IMR-90 (cell line): ENCODE measurements around the gene CCDC136. TPM values are rescaled to one million over a fixed set of nuclear protein-coding genes. Genes with fewer than 3 reads are reported as not detected.

Experiments used
- ATAC-seq: fragments of 200-7000 bp; cut with Tn5 transposase; 2 replicates; pipeline ENCODE4 v1.9.1; 2020; ENCODE audit warnings: low read depth, mild to moderate bottlenecking, moderate library complexity
- BruUV-seq: library from RNA; stranded (reverse); fragments of 400-500 nt; replicated peaks from 2 replicates; lab custom pipeline; 2021; lab: Mats Ljungman, UMichigan
- CTCF ChIA-PET: fragments of 300-600 bp; formaldehyde crosslinking; extraction: SDS; loops from one replicate; lab custom pipeline; 2021; ENCODE audit warnings: antibody characterized with exemption; lab: Yijun Ruan, JAX
- POLR2A ChIA-PET: fragments of 300-600 bp; sonication (Branson Sonifier 250); formaldehyde crosslinking; loops from one replicate; lab custom pipeline; 2022; ENCODE audit warnings: antibody characterized with exemption; ENCODE audit not compliant: unreplicated experiment; lab: Charles Lee
- DNase-seq: peaks from one replicate; pipeline ENCODE4 v3.0.0; 2013
- H2AFZ ChIP-seq: replicated peaks from 2 replicates; pipeline ENCODE3; 2013; ENCODE audit warnings: low read length, mild to moderate bottlenecking; ENCODE audit not compliant: poor library complexity
- H2AK5ac ChIP-seq: 2 replicates; pipeline ENCODE4 v1.6.1; 2013; ENCODE audit warnings: low read depth, low read length, inconsistent platforms
- H2AK9ac ChIP-seq: replicated peaks from 2 replicates; pipeline ENCODE3; 2013; ENCODE audit warnings: mild to moderate bottlenecking, low read depth, low read length, moderate library complexity; ENCODE audit not compliant: poor library complexity
- H2BK120ac ChIP-seq: 2 replicates; pipeline ENCODE4 v1.6.1; 2013; ENCODE audit warnings: low read depth, low read length, inconsistent platforms
- H2BK15ac ChIP-seq: 3 replicates; pipeline ENCODE4 v1.6.1; 2013; ENCODE audit warnings: low read depth, low read length, inconsistent platforms
- H2BK20ac ChIP-seq: 2 replicates; pipeline ENCODE4 v1.6.1; 2013; ENCODE audit warnings: low read depth, mild to moderate bottlenecking, inconsistent platforms, low read length, moderate library complexity
- H2BK5ac ChIP-seq: 2 replicates; pipeline ENCODE4 v1.6.1; 2013; ENCODE audit warnings: mild to moderate bottlenecking, low read depth, low read length, inconsistent platforms; ENCODE audit not compliant: poor library complexity, severe bottlenecking
- H3K14ac ChIP-seq: replicated peaks from 2 replicates; pipeline ENCODE4 v1.6.1; 2013; ENCODE audit warnings: low read depth, low read length, inconsistent platforms
- H3K18ac ChIP-seq: 2 replicates; pipeline ENCODE4 v1.6.1; 2013; ENCODE audit warnings: low read depth, low read length, control low read depth
- H3K23ac ChIP-seq: 2 replicates; pipeline ENCODE4 v1.6.1; 2013; ENCODE audit warnings: low read depth, low read length, inconsistent platforms
- H3K27ac ChIP-seq: 2 replicates; pipeline ENCODE4 v1.5.1; 2013; ENCODE audit warnings: mild to moderate bottlenecking, control low read depth, low read length; ENCODE audit not compliant: insufficient read depth
- H3K27me3 ChIP-seq: 2 replicates; pipeline ENCODE4 v1.6.1; 2013; ENCODE audit warnings: low read length; ENCODE audit not compliant: control insufficient read depth, insufficient read depth
- H3K36me3 ChIP-seq: 2 replicates; pipeline ENCODE4 v1.6.1; 2013; ENCODE audit warnings: low read length, mixed read lengths; ENCODE audit not compliant: control insufficient read depth, insufficient read depth
- H3K4ac ChIP-seq: 2 replicates; pipeline ENCODE4 v1.6.1; 2013; ENCODE audit warnings: low read depth, low read length, inconsistent platforms
- H3K4me1 ChIP-seq: 2 replicates; pipeline ENCODE4 v1.6.1; 2013; ENCODE audit warnings: low read length, mixed read lengths; ENCODE audit not compliant: control insufficient read depth, insufficient read depth
- H3K4me2 ChIP-seq: 2 replicates; pipeline ENCODE4 v1.6.1; 2013; ENCODE audit warnings: low read depth, mild to moderate bottlenecking, control low read depth, low read length, moderate library complexity
- H3K4me3 ChIP-seq: 2 replicates; pipeline ENCODE4 v1.5.1; 2013; ENCODE audit warnings: low read depth, mild to moderate bottlenecking, control low read depth, low read length, moderate library complexity; ENCODE audit not compliant: insufficient read depth
- H3K56ac ChIP-seq: 2 replicates; pipeline ENCODE4 v1.6.1; 2013; ENCODE audit warnings: low read length, inconsistent platforms; ENCODE audit not compliant: insufficient read depth; ENCODE audit errors: extremely low read depth
- H3K79me1 ChIP-seq, 2 experiments: 2 replicates each; pipeline ENCODE4 v1.6.1; 2013; ENCODE audit warnings: low read length in 2 of 2, inconsistent platforms in 1 of 2, low read depth in 1 of 2
- H3K9ac ChIP-seq: 2 replicates; pipeline ENCODE4 v1.6.1; 2013; ENCODE audit warnings: low read depth, low read length, control low read depth
- H3K9me1 ChIP-seq: 2 replicates; pipeline ENCODE4 v1.6.1; 2013; ENCODE audit warnings: low read length, inconsistent platforms; ENCODE audit not compliant: insufficient read depth
- H3K9me3 ChIP-seq: 2 replicates; pipeline ENCODE4 v1.6.1; 2013; ENCODE audit warnings: low read length; ENCODE audit not compliant: control insufficient read depth, insufficient read depth
- H4K20me1 ChIP-seq: 2 replicates; pipeline ENCODE4 v1.6.1; 2013; ENCODE audit warnings: low read length, inconsistent platforms; ENCODE audit not compliant: insufficient read depth
- H4K5ac ChIP-seq: 2 replicates; pipeline ENCODE4 v1.6.1; 2013; ENCODE audit warnings: mild to moderate bottlenecking, low read depth, low read length, control low read depth
- H4K8ac ChIP-seq, 2 experiments: 2 replicates each; pipeline ENCODE4 v1.6.1; 2013; ENCODE audit warnings: low read depth in 2 of 2, low read length in 2 of 2, control low read depth in 1 of 2, inconsistent platforms in 1 of 2
- H4K91ac ChIP-seq: 2 replicates; pipeline ENCODE4 v1.6.1; 2013; ENCODE audit warnings: low read depth, low read length, inconsistent platforms; ENCODE audit not compliant: insufficient read depth
- MAFK ChIP-seq: IDR thresholded peaks from 2 replicates; pipeline ENCODE4 v1.6.1; 2012; ENCODE audit warnings: low read depth, low read length, improper control_type of control experiment
- MXI1 ChIP-seq: IDR thresholded peaks from 2 replicates; pipeline ENCODE4 v1.6.1; 2012; ENCODE audit warnings: low read depth, mild to moderate bottlenecking, low read length, moderate library complexity, borderline replicate concordance
- RAD21 ChIP-seq: IDR thresholded peaks from 2 replicates; pipeline ENCODE4 v1.6.1; 2012; ENCODE audit warnings: low read length, improper control_type of control experiment
- RCOR1 ChIP-seq: IDR thresholded peaks from 2 replicates; pipeline ENCODE4 v1.6.1; 2012; ENCODE audit warnings: mild to moderate bottlenecking, low read length, improper control_type of control experiment; ENCODE audit not compliant: insufficient replicate concordance
- RFX5 ChIP-seq: IDR thresholded peaks from 2 replicates; pipeline ENCODE4 v1.8.0; 2012; ENCODE audit warnings: low read depth, mild to moderate bottlenecking, low read length, moderate library complexity
- SMC3 ChIP-seq: fragments of 150-350 bp; IDR thresholded peaks from 2 replicates; pipeline ENCODE4 v1.6.1; 2016; ENCODE audit warnings: low read depth, mild to moderate bottlenecking, antibody characterized with exemption, low read length, moderate library complexity
- WGBS, 2 experiments: methylation state at CpG; one replicate each; pipeline versions ENCODE4 v1.1.5 to v1.1.7; 2013; ENCODE audit warnings: missing lambda C conversion rate in 2 of 2; ENCODE audit not compliant: insufficient read length in 1 of 2; ENCODE audit errors: extremely low coverage in 2 of 2; 5-methylcytosine and 5-hydroxymethylcytosine counted together
- dilution Hi-C: fragments of 300-500 bp; cut with HindIII; formaldehyde crosslinking; loops from one replicate; pipeline ENCODE4 v1.14.3; 2018; ENCODE audit warnings: low sequenced_read_pairs; ENCODE audit not compliant: unreplicated experiment
- in situ Hi-C: fragments of 300-500 bp; cut with MboI; formaldehyde crosslinking; loops from 3 replicates; pipeline ENCODE4 v1.14.3; 2019; ENCODE audit warnings: low sequenced_read_pairs, inconsistent platforms, mixed read lengths
- intact Hi-C: fragments of 100-400 bp; cut with micrococcal nuclease; formaldehyde crosslinking; loops from 2 replicates; pipeline ENCODE4 v1.10.0; 2022
- polyA plus RNA-seq, 3 experiments: library from polyadenylated mRNA; depleted of rRNA; stranded (reverse); fragments of >200 nt; gene quantifications; 2 replicates each; pipeline ENCODE4 v1.2.3, GENCODE V29; 2012; ENCODE audit warnings: low replicate concordance in 1 of 3
- total RNA-seq: library from RNA; depleted of rRNA; stranded (reverse); fragments of >200 nt; gene quantifications from 2 replicates; pipeline ENCODE4 v1.2.3, GENCODE V29; 2012
- TF ChIP-seq, protein P1 (sequence below): conservative IDR thresholded peaks from 2 replicates; pipeline ENCODE4 v1.5.1; 2012; ENCODE audit warnings: mild to moderate bottlenecking, low read depth, low read length, improper control_type of control experiment

The CCDC136 gene
- total and polyA plus RNA-seq, 2 of the 4 experiments (the other 2 are of a cell fraction), result 7.7 to 18.0 TPM

GRCh38 chr7:128845475-128845874, 53.7 kb downstream of the CCDC136 start:
- Histone ChIP-seq H2BK15ac (no peak overlapping the region), H4K20me1 (peaks cover 78% of the 10 kb centered on the region), H3K27me3 (no peaks in the 10 kb centered on the region), H2BK5ac (no peak overlapping the region), H3K4me1 (peaks cover 3% of the 10 kb centered on the region; the same call in 1 of the 2 replicates), H3K4me2 (no peak overlapping the region), H3K23ac (no peak overlapping the region), H3K27ac (no peak overlapping the region), H2BK20ac (no peak overlapping the region), H3K4ac (no peak overlapping the region), H3K79me1 (peaks cover 37 to 75% of the 10 kb centered on the region in 2 experiments), H2AK5ac (no peak overlapping the region), H3K14ac (no peak overlapping the region), H2AFZ (no peak overlapping the region), H3K56ac (no peak overlapping the region), H3K9me1 (no peaks in the 10 kb centered on the region), H3K9ac (no peak overlapping the region), H4K5ac (no peak overlapping the region), H3K9me3 (no peaks in the 10 kb centered on the region), H3K36me3 (peaks cover 96% of the 10 kb centered on the region), H2BK120ac (no peak overlapping the region), H2AK9ac (no peak overlapping the region), H3K18ac (no peak overlapping the region), H4K91ac (no peak overlapping the region), H3K4me3 (no peak overlapping the region), H4K8ac (no peak overlapping the region)
- TF ChIP-seq MAFK, result no peak
- TF ChIP-seq RCOR1, result no peak
- no peak for TF ChIP-seq RFX5
- TF ChIP-seq, protein P1, sequence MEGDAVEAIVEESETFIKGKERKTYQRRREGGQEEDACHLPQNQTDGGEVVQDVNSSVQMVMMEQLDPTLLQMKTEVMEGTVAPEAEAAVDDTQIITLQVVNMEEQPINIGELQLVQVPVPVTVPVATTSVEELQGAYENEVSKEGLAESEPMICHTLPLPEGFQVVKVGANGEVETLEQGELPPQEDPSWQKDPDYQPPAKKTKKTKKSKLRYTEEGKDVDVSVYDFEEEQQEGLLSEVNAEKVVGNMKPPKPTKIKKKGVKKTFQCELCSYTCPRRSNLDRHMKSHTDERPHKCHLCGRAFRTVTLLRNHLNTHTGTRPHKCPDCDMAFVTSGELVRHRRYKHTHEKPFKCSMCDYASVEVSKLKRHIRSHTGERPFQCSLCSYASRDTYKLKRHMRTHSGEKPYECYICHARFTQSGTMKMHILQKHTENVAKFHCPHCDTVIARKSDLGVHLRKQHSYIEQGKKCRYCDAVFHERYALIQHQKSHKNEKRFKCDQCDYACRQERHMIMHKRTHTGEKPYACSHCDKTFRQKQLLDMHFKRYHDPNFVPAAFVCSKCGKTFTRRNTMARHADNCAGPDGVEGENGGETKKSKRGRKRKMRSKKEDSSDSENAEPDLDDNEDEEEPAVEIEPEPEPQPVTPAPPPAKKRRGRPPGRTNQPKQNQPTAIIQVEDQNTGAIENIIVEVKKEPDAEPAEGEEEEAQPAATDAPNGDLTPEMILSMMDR, result no peak
- TF ChIP-seq RAD21, result no peak
- no peak for TF ChIP-seq MXI1
- no peak for TF ChIP-seq SMC3
- POLR2A ChIA-PET, result no interaction called here
- intact Hi-C loops, result no loop called here
- no peak for DNase-seq
- ATAC-seq, result no peak
- in situ Hi-C loops, result no loop called here
- dilution Hi-C loops, result no loop called here
- 92% methylated on average over 3 of the region's 5 CpGs; no CpG with 5 or more reads in 1 of the 2 experiments for WGBS, 2 experiments
- CTCF ChIA-PET, result no interaction called here
- no TSS peak for BruUV-seq
